Fibroblast of lung (primary cell): ENCODE results near the gene ADGRF5. TPM values are rescaled to one million over a fixed set of nuclear protein-coding genes. Genes with fewer than 3 reads are reported as not detected.

ENCODE experiments used
- DNase-seq, 2 donors: peaks; one replicate each; pipeline versions ENCODE4 v3.0.0 to v3.0.0-alpha.2; 2010; ENCODE audit warnings: low read depth in 2 of 2
- H2AFZ ChIP-seq: 2 replicates; pipeline ENCODE4 v1.5.1; 2012; ENCODE audit warnings: low read length, control low read depth, inconsistent platforms
- H3K27ac ChIP-seq: 2 replicates; pipeline ENCODE4 v1.5.1; 2011; ENCODE audit warnings: low read length, control low read depth; ENCODE audit not compliant: insufficient read depth
- H3K27me3 ChIP-seq: 2 replicates; pipeline ENCODE4 v1.5.1; 2011; ENCODE audit warnings: mild to moderate bottlenecking, low read length; ENCODE audit not compliant: control insufficient read depth, insufficient read depth
- H3K36me3 ChIP-seq: 2 replicates; pipeline ENCODE4 v1.5.1; 2011; ENCODE audit warnings: low read length; ENCODE audit not compliant: control insufficient read depth, insufficient read depth
- H3K4me1 ChIP-seq: 2 replicates; pipeline ENCODE4 v1.5.1; 2011; ENCODE audit warnings: low read length; ENCODE audit not compliant: control insufficient read depth, insufficient read depth; ENCODE audit errors: extremely low read depth
- H3K4me2 ChIP-seq: 2 replicates; pipeline ENCODE4 v1.5.1; 2011; ENCODE audit warnings: low read length, control low read depth; ENCODE audit not compliant: insufficient read depth; ENCODE audit errors: extremely low read depth
- H3K4me3 ChIP-seq, 4 experiments: fragments of 200-600 bp in 1 of 4; sonication (generic) in 1 of 4; replicated peaks in 1 of 4; 2 replicates each; pipeline ENCODE4 v1.5.1; 2011 to 2016; ENCODE audit warnings: low read length in 4 of 4, low read depth in 3 of 4, mild to moderate bottlenecking in 3 of 4, control low read depth in 2 of 4, inconsistent platforms in 1 of 4, mixed read lengths in 1 of 4; ENCODE audit not compliant: insufficient read depth in 1 of 4; ENCODE audit errors: control extremely low read depth in 1 of 4
- H3K79me2 ChIP-seq: 2 replicates; pipeline ENCODE4 v1.5.1; 2012; ENCODE audit warnings: mild to moderate bottlenecking, low read length, inconsistent platforms; ENCODE audit not compliant: control insufficient read depth, insufficient read depth
- H3K9ac ChIP-seq: 2 replicates; pipeline ENCODE4 v1.5.1; 2011; ENCODE audit warnings: mild to moderate bottlenecking, low read length, control low read depth; ENCODE audit not compliant: insufficient read depth
- H3K9me3 ChIP-seq: 2 replicates; pipeline ENCODE4 v1.5.1; 2012; ENCODE audit warnings: low read depth, low read length; ENCODE audit not compliant: control insufficient read depth, insufficient read depth
- H4K20me1 ChIP-seq: 2 replicates; pipeline ENCODE4 v1.5.1; 2011; ENCODE audit warnings: low read length; ENCODE audit not compliant: control insufficient read depth, insufficient read depth; ENCODE audit errors: extremely low read depth
- CTCF ChIP-seq, 2 donors: IDR thresholded peaks in 1 of 2; conservative IDR thresholded peaks in 1 of 2; 1 replicate in 1 of 2; 2 replicates in 1 of 2; pipeline ENCODE4 v1.5.1; 2011 to 2012; ENCODE audit warnings: low read length in 2 of 2, control low read depth in 1 of 2, inconsistent platforms in 1 of 2, low read depth in 1 of 2, mild to moderate bottlenecking in 1 of 2
- EZH2 ChIP-seq: IDR thresholded peaks from 2 replicates; pipeline ENCODE4 v1.5.1; 2012; ENCODE audit warnings: low read length, control low read depth, mild to moderate bottlenecking; ENCODE audit errors: missing control alignments
- polyA plus RNA-seq, 2 donors: library from polyadenylated mRNA; depleted of rRNA in 1 of 2; stranded (reverse) in 1 of 2; unstranded in 1 of 2; fragments of >200 nt; gene quantifications; 2 replicates each; pipeline ENCODE4 v1.2.1, GENCODE V29; 2011 to 2012; ENCODE audit warnings: missing spikeins in 1 of 2
- total RNA-seq: library from RNA; depleted of rRNA; stranded (reverse); fragments of >200 nt; gene quantifications from 2 replicates; pipeline ENCODE4 v1.2.1, GENCODE V29; 2014

The ADGRF5 gene
- total and polyA plus RNA-seq, 2 donors (not counting 1 experiment from before 2014, with no cell fraction given), result under 0.01 to 19.3 TPM

DNA sequence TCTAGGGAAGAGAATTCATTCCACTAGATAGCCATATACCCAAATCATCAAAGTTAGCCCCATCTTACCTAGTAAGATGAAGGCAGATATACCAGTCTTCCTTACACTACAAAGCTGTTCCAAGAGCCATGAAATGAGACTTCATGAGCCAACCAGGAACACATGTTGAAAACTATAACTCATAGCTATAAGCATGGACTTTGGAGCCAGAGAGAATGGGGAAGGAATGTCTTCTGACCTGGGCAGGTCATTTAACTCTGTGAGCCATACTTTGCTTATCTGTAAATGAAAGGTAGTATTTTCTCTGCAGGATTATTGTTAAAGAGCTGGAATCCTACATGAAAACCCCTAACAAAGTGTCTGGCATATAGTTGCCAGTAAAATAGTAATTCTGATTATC, 27.3 kb downstream of the ADGRF5 start:
- no peak for TF ChIP-seq EZH2
- TF ChIP-seq CTCF (conservative IDR thresholded peaks at IDR 0.05 in 1 of 2, IDR thresholded peaks at IDR 0.05 in 1 of 2; ENCODE audit: low read depth in 1 of 2, low read length in 2 of 2), result no peak
- Histone ChIP-seq H3K4me2 (no peak overlapping the region), H3K27me3 (no peaks in the 10 kb centered on the region), H4K20me1 (no peaks in the 10 kb centered on the region), H3K9ac (no peak overlapping the region), H3K9me3 (no peaks in the 10 kb centered on the region), H3K4me3 (no peak overlapping the region), H3K36me3 (no peaks in the 10 kb centered on the region), H3K4me1 (no peaks in the 10 kb centered on the region), H3K27ac (no peak overlapping the region), H2AFZ (no peak overlapping the region), H3K79me2 (no peaks in the 10 kb centered on the region)
- DNase-seq, result no peak

- Histone ChIP-seq H3K27me3 (no peaks in the 10 kb centered on the region), H3K9ac (no peak overlapping the region), H3K4me2 (no peak overlapping the region), H4K20me1 (no peaks in the 10 kb centered on the region), H3K27ac (no peak overlapping the region), H3K9me3 (no peaks in the 10 kb centered on the region), H3K79me2 (no peaks in the 10 kb centered on the region), H3K4me1 (no peaks in the 10 kb centered on the region), H3K4me3 (no peak overlapping the region), H3K36me3 (no peaks in the 10 kb centered on the region), H2AFZ (no peak overlapping the region)
- peak in 1 of 2 donors; percentile 84 for DNase-seq
- no peak for TF ChIP-seq EZH2
- no peak for TF ChIP-seq CTCF (conservative IDR thresholded peaks at IDR 0.05 in 1 of 2, IDR thresholded peaks at IDR 0.05 in 1 of 2; ENCODE audit: low read depth in 1 of 2, low read length in 2 of 2)
Observed at GRCh38 chr6:46893648-46894047, 28.1 kb downstream of the ADGRF5 start.

- Histone ChIP-seq H3K4me2 (no peak overlapping the region), H3K4me1 (no peaks in the 10 kb centered on the region), H3K4me3 (no peak overlapping the region), H3K9me3 (no peaks in the 10 kb centered on the region), H3K27me3 (no peaks in the 10 kb centered on the region), H4K20me1 (no peaks in the 10 kb centered on the region), H3K9ac (no peak overlapping the region), H3K79me2 (no peaks in the 10 kb centered on the region), H3K27ac (no peak overlapping the region), H2AFZ (no peak overlapping the region), H3K36me3 (no peaks in the 10 kb centered on the region)
- DNase-seq, result no peak
- TF ChIP-seq EZH2 (no peak), CTCF (conservative IDR thresholded peaks at IDR 0.05 in 1 of 2, IDR thresholded peaks at IDR 0.05 in 1 of 2; ENCODE audit: low read depth in 1 of 2, low read length in 2 of 2) (no peak)
Observed at GRCh38 chr6:46891252-46891795, 30.4 kb downstream of the ADGRF5 start.
